Colonic mucosa (tissue), 4 donors: ENCODE data around the gene PRL. TPM values are rescaled to one million over a fixed set of nuclear protein-coding genes. Genes with fewer than 3 reads are reported as not detected.

ENCODE experiments used
- DNase-seq: peaks from one replicate; pipeline ENCODE4 v3.0.0-alpha.2; 2020
- H3K27ac ChIP-seq: fragments of 200-600 bp; one replicate; pipeline ENCODE4 v1.8.0; 2021
- H3K27me3 ChIP-seq: fragments of 200-600 bp; one replicate; pipeline ENCODE4 v1.8.0; 2021
- H3K36me3 ChIP-seq: fragments of 200-600 bp; one replicate; pipeline ENCODE4 v1.8.0; 2021
- H3K4me1 ChIP-seq: fragments of 200-600 bp; one replicate; pipeline ENCODE4 v1.8.0; 2021; ENCODE audit warnings: mild to moderate bottlenecking
- H3K4me3 ChIP-seq: fragments of 200-600 bp; one replicate; pipeline ENCODE4 v1.8.0; 2021
- H3K9ac ChIP-seq, 2 donors: one replicate each; pipeline ENCODE4 v1.7.0; 2013; ENCODE audit warnings: control low read depth in 2 of 2, low read depth in 2 of 2, low read length in 2 of 2
- H3K9me3 ChIP-seq: fragments of 200-600 bp; one replicate; pipeline ENCODE4 v1.8.0; 2021
- CTCF ChIP-seq: fragments of 200-600 bp; IDR thresholded peaks from one replicate; pipeline ENCODE4 v1.8.0; 2022; ENCODE audit warnings: antibody characterized with exemption, mild to moderate bottlenecking
- intact Hi-C: fragments of 100-400 bp; cut with DNase I; formaldehyde crosslinking; loops from one replicate; pipeline ENCODE4 v1.14.1; 2022
- total RNA-seq, 2 donors: library from RNA; stranded (reverse); fragmentation: NEBNext Ultra II Directional in 1 of 2; extraction: Animal tissue kit (Norgen Biotek cat#: 25700) in 1 of 2; gene quantifications; one replicate each; pipeline ENCODE4 v1.2.1, GENCODE V29; 2021
- donor health status: healthy.
- donor health status: DM: no; HTN: no; CAD: no.
- donor health status: DM: no; HTN: no; CAD: no.

The PRL gene
- total RNA-seq, 2 donors from 2014 or later = not detected

- Histone ChIP-seq H3K27me3 (no peaks in the 10 kb centered on the region), H3K9ac (no peak overlapping the region), H3K9me3 (no peaks in the 10 kb centered on the region), H3K27ac (no peak overlapping the region), H3K4me1 (no peaks in the 10 kb centered on the region), H3K36me3 (no peaks in the 10 kb centered on the region), H3K4me3 (no peak overlapping the region)
- no peak for TF ChIP-seq CTCF
- intact Hi-C loops = no loop called here
- no peak for DNase-seq
Observed at GRCh38 chr6:22247916-22248482, 48.8 kb downstream of the PRL start.

- H3K9ac ChIP-seq = no peak overlapping the region
- DNase-seq = no peak
- no peaks in the 10 kb centered on the region for H3K4me1 ChIP-seq
Observed at GRCh38 chr6:22240025-22240424, 56.8 kb downstream of the PRL start.

GRCh38 chr6:22239261-22239921, 57.4 kb downstream of the PRL start:
- no peaks in the 10 kb centered on the region for H3K27me3 ChIP-seq
- H3K9ac ChIP-seq = no peak overlapping the region
- H3K36me3 ChIP-seq = no peaks in the 10 kb centered on the region
- no peak for DNase-seq
- H3K4me3 ChIP-seq = no peak overlapping the region
- no peaks in the 10 kb centered on the region for H3K9me3 ChIP-seq
- intact Hi-C loops = no loop called here
- no peak for TF ChIP-seq CTCF
- no peaks in the 10 kb centered on the region for H3K4me1 ChIP-seq
- H3K27ac ChIP-seq = no peak overlapping the region

More at GRCh38 chr6:22240025-22240424, 56.8 kb downstream of the PRL start:
- TF ChIP-seq CTCF = no peak
- Histone ChIP-seq H3K4me3 (no peak overlapping the region), H3K36me3 (no peaks in the 10 kb centered on the region), H3K27me3 (no peaks in the 10 kb centered on the region), H3K9me3 (no peaks in the 10 kb centered on the region), H3K27ac (no peak overlapping the region)
- intact Hi-C loops = no loop called here

GRCh38 chr6:22238861-22239260, 58.0 kb downstream of the PRL start:
- DNase-seq = no peak
- no peak overlapping the region for H3K9ac ChIP-seq
- no peaks in the 10 kb centered on the region for H3K27me3 ChIP-seq
- no peaks in the 10 kb centered on the region for H3K9me3 ChIP-seq
- no peaks in the 10 kb centered on the region for H3K4me1 ChIP-seq
- no peaks in the 10 kb centered on the region for H3K36me3 ChIP-seq
- intact Hi-C loops = no loop called here
- no peak for TF ChIP-seq CTCF
- H3K4me3 ChIP-seq = no peak overlapping the region
- no peak overlapping the region for H3K27ac ChIP-seq

GRCh38 chr6:22237526-22237925, 59.3 kb downstream of the PRL start:
- Histone ChIP-seq H3K4me1 (no peaks in the 10 kb centered on the region), H3K9ac (no peak overlapping the region), H3K27me3 (no peaks in the 10 kb centered on the region), H3K27ac (no peak overlapping the region), H3K4me3 (no peak overlapping the region), H3K36me3 (no peaks in the 10 kb centered on the region), H3K9me3 (no peaks in the 10 kb centered on the region)
- no peak for DNase-seq
- intact Hi-C loops = no loop called here
- no peak for TF ChIP-seq CTCF
